Cardiac fibroblast (primary cell): ENCODE measurements around the gene JAKMIP1.

Experiments
- DNase-seq, 2 donors: peaks; one replicate each; pipeline versions ENCODE4 v3.0.0 to v3.0.0-alpha.2; 2010; ENCODE audit warnings: low read depth in 2 of 2
- H3K4me3 ChIP-seq, 2 donors: replicated peaks in 1 of 2; 1 replicate in 1 of 2; 2 replicates in 1 of 2; pipeline ENCODE4 v1.5.1; 2011; ENCODE audit warnings: low read depth in 2 of 2, low read length in 2 of 2, mild to moderate bottlenecking in 2 of 2, moderate library complexity in 1 of 2
- CTCF ChIP-seq: IDR thresholded peaks from one replicate; pipeline ENCODE4 v1.5.1; 2011; ENCODE audit warnings: low read depth, mild to moderate bottlenecking, low read length, inconsistent platforms

Gene JAKMIP1

DNA sequence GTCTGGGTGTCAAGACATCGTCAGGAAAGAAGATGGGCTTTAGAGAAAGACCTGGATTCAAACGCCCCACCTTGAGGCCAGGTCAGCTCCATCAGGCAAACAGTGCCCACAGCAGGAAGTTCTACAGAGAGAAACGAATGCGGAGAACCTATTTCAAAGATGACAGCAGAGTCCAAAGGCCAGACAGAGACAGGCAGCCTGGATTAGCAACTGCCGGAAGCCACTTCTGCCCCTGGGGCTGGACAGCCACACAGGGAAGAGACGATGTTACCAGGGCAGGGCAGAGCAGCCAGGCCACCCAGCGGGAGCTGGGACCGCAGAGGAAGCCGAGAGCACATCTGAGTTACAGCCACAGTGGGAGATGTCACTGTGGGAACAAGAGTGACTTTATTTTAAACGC lies 183.3 kb downstream of the JAKMIP1 start:
- no peak overlapping the region for H3K4me3 ChIP-seq
- no peak for DNase-seq
- no peak for TF ChIP-seq CTCF

DNA sequence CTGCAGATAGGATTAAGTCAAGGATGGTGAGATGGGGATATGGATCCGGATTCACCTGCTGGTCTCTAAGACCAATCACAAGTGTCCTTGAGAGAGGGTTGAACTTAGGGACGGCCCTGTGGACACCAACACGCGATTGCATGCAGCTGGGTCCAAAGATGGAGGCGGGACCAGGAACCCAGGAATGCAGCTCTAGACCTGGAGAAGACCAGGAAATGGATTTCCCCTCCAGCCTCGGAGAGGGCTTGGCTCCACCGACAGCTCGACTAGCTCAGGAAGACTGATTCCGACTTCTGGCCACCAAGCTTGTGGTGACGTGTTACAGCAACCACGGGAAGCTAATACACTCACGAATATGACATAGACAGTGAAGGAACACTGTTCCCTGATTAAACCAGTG lies 186.8 kb downstream of the JAKMIP1 start:
- H3K4me3 ChIP-seq: no peak overlapping the region
- no peak for DNase-seq
- no peak for TF ChIP-seq CTCF

DNA sequence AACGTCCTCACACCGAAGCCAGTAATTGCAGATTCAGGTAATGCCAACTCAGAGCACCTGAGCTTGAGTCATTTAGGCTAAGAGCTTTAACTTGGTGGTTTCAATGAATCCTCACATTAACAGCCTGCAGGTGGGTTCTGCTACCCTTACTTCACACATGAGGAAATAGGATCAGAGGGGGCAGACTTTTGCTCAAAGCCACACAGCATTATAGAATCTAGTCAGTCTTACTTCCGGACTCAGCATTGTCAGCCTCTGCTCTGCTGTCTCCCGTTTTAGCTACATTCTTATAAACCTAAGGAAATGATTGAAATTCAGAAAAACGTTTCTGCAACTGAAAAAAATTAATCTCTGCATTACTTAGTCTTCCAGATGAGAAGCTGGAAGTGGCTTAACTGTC lies 188.1 kb downstream of the JAKMIP1 start:
- no peak overlapping the region for H3K4me3 ChIP-seq
- no peak for DNase-seq
- no peak for TF ChIP-seq CTCF

DNA sequence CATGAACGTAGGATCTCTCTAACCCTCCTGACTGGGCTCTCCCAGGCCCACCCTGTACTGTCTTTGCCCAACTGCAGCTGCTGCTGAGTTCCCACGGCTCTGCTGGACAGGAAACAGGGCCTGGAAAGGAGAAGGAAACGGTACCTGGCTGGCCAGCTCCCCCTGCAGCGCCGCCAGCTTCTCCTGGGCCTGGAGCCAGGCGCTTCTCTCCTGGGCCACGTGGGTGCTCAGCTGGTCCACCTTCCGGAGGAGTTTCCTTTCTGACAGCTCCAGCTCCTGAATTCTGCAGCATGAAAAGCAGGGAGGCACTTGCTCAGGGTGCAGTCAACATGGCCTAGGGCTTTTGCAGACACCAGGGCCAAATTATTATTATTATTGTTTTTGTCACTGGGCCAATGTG lies 188.7 kb downstream of the JAKMIP1 start:
- no peak overlapping the region for H3K4me3 ChIP-seq
- DNase-seq: no peak
- TF ChIP-seq CTCF: no peak

- no peak overlapping the region for H3K4me3 ChIP-seq
- TF ChIP-seq CTCF: no peak
- DNase-seq: no peak
These were observed 189.1 kb downstream of the JAKMIP1 start for GRCh38 chr4:6011271-6011671.

- H3K4me3 ChIP-seq: no peak overlapping the region
- TF ChIP-seq CTCF: no peak
- DNase-seq: no peak
These were observed 189.6 kb downstream of the JAKMIP1 start for GRCh38 chr4:6010789-6011188.

GRCh38 chr4:6009452-6009851 lies 190.9 kb downstream of the JAKMIP1 start:
- no peak overlapping the region for H3K4me3 ChIP-seq
- no peak for TF ChIP-seq CTCF
- no peak for DNase-seq
